HG03378 (cell line): ENCODE data around the gene POU1F1.
A peak's percentile ranks its signal among the peaks of the same experiment; 100 is the strongest.
"Not testable (repeated sequence)": the region's sequence is repeated elsewhere in the genome, so short reads cannot be mapped to it uniquely, and the experiment has no call there.

Source experiments
- ATAC-seq: cut with Tn5 transposase; IDR thresholded peaks from one replicate; pipeline ENCODE4 v1.9.1; 2021; ENCODE audit warnings: mild to moderate bottlenecking, moderate library complexity; ENCODE audit not compliant: unreplicated experiment

POU1F1 gene

DNA sequence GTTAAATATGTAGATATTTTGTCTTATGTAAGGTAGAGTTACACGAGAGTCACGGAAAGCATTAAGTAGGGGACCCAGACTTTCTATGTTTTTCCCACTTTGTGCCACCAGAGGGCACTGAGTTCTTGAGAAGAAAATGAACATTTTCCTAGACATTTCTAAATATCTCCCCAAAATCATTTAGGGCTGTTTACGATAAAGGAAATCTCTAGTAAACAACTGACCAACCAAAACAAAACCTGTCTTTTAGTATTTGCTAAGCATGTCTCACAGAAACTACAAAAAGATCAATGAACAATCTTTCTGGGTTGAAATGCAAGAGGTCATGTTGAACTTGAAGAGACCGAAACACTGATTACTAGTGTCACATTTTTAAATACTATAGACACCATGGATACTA, 16.1 kb downstream of the POU1F1 start:
- ATAC-seq = peak; percentile 83

DNA sequence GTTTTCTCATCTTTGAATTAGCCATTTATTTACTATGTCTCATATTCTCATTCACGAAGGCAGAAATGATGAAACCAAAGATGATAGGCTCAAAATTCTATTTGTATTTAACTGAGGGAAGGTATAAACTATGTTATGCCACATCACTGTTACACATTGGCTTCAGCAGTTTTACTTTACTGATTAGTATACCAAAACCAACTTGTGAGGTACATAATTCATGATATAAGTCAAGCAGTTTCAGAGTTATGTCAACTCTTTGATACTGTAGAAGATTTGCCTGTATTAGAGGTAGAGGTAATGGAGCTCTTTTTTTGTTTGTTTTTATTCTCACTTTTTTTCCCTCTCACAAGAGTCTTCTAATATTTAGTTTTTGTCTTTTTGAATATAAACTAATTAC, 26.4 kb downstream of the POU1F1 start:
- ATAC-seq = no peak

DNA sequence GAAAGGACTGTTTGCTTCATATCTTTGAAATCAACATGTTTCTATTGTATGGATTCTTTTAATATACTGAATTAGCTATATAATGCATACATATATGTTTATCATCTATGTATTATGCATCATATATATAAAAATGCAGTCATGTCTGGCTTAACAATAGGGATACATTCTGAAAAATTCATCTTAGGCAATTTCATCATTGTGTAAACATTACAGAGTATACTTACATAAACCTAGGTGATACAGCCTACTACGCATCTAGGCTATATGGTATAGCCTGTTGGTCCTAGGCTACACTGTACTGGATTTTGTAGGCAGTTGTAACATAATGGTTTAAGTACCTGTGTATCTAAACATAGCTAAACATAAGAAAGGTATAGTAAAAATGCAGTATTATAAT, 27.6 kb downstream of the POU1F1 start:
- no peak for ATAC-seq

DNA sequence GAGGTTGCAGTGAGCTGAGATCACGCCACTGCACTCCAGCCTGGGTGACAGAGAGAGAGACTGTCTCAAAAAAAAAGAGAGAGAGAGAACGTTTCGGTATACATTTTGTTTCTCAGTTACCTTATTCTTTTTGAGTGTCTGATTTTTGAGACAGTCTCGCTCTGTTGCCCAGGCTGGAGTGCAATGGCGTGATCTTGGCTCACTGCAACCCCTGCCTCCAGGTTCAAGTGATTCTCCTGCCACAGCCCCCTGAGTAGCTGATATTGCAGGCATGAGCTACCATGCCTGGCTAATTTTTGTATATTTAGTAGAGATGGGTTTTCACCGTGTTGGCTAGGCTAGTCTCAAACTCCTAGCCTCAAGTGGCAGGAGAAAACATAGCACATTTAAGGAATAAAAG, 28.2 kb downstream of the POU1F1 start:
- ATAC-seq = not testable (repeated sequence)

DNA sequence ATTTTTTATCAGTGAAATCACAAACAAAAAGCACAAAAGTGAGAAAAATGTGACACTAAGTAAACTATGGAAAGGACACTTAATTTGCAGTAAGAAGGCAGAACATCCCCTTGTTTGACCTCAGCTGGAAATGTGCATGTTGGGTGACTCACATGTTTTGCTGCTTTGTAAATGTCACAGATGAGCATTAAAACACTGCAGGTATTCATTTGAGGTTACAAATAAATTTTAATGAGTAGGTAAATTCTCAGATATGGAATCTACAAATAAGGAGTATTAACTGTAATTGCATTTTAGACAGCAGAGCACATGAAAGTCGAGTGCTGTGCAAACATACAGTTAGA, 29.0 kb downstream of the POU1F1 start:
- no peak for ATAC-seq

DNA sequence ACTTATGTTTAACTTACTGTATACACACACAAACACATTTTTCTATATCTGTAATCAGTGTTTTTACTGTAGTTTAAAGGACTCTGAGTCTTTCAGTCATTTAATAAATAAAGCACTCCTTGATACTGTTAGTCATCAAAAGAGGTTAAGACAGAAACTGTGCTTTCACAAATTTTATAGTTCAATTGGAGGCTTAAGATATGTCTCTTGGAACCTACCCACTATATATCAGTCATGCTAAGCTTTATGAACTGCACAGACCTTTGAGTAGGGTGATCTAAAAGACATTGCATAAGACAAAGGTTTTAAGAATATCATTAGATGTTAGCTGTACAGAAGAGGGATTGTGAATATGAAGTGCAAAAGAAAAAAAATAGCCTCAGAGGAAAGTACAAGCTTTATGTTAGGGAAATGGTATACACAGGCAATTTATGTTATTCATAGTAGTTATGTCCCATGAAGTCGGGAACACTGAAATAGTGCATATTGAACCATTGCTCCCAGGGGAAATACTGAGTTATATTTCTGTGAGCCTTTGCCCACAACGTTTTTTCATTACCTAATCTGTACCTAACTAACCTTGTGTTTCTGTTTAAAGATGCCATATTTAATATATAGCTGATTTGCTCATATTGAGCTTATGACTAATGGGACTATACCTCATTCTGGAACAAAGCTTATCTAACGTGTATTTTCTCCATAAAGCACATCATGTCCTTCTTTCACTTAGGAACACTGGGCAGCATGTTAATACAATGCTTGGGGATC, 29.5 kb downstream of the POU1F1 start:
- ATAC-seq = no peak

DNA sequence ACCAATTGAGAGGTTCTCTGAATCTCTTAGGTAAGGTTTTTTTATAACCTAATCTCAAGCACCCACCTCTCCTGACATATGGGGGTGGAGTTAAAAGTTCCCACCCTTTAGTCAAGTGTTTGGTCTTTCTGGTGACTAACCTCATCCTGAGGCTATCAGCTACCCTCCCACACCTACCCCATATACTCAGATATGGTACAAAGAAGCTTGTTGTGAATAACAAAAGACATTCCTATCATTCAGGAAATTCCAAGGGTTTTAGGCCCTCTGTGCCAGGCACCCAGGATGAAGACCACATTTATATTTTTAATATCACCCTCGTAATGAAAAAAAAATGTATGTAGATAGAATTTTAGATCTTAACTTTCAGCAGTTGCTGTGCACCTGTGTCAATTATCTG, 40.3 kb downstream of the POU1F1 start:
- ATAC-seq = no peak

DNA sequence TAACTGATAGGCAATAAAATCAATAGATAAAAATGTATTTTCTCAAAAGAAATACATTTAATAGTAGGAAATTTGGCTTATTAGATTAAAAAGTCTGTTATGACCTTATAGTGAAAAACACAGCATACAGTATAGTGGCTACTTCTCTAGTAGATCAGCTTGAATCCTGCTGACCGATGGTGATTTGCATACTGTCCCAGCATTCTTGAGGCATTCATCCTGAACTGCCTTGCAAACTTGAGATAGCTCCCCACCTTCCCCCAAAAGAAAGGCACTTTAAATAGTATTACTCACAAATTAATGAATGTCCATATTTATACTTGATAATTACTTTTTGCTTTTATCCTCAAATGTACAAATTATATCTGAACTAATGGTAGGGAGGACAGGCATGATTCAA, 42.6 kb downstream of the POU1F1 start:
- ATAC-seq = no peak

DNA sequence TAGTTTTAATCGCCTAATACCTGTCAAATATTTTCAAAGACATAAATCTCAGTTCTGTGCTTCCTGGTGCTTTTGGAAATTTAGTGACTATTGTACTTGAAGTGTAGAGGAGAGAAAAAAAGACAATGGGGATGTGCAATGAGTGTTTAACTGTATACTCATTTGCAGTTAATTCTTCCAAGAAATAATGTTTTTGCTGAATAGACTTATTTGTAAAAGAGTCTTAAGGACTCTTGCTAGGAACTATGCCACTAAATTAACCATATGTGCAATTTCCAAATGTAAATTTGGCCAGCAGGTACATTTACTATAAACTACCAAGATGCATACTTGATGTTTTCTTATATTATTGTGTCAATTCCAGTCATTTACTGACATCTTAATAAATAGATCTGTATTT, 47.3 kb downstream of the POU1F1 start:
- ATAC-seq = no peak

DNA sequence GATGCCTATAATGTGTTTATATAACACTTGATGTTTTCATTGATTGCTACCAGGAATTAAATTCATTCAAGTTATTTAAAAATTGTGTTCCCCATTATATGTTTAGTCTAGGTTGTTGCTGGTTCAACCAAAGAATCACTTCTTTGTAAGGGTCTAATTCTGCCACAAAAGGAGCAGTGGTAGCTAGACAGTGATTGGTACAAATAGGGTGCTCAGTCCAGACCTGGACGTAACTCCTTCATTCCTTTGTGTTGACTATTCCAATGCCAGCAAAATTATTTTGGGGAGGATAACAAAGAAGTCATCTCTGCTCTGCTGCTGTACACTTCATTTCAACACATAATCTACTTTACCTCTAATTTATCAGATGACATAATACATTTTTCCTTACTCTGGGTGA, 48.1 kb downstream of the POU1F1 start:
- ATAC-seq = no peak

DNA sequence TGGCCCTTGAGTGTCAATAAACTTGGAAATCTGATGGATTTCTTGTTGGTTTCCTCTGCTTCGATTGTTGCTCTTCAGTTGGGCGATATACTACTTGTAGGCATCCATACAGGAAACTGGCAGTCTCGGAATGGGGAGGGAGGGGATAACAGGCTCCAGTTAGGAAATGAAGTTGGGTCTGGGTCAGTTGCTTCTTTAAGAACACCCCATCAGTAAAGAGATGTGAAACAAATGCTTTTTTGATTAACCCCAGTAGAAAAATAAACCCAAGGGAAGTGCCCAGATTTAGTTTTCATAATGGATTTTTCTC, 48.6 kb downstream of the POU1F1 start:
- peak; percentile 1 for ATAC-seq

DNA sequence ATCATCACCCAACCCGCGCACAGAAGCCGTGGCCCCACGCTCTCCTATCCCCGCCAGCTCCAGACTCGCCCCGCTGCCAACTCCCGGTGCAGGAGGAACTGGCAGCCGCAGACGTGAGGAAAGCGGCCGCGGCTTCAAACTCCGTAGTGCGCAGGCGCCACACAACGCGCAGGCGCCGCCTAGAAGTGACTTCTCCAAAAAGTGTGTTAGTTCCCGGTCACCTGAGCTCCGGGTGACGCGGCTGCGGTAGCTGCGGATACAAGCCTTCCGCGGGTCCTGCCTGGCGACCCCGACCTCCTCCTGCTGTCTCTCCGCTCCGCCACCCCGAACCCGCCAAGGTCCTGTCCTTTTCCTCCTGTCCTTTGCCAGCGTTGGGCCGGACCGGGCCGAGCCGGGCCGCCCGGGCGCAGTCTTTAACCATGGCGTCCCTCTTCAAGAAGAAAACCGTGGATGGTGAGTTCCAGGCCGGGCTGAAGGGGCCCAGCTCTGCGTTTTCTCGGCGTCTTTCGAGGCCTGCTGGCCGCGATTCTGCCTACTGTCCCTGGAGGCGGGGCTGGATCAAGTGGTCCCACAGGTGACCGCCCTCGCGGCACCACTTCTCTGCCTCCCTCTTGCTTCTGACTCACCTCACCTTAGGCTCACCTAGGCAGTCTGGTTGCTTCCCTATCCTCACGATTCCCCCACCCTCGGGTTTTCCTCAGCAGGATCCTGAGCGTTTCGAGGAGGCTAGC, 49.1 kb downstream of the POU1F1 start, which contains the start of gene CHMP2B:
TSS of gene CHMP2B (plus strand) at position 206 of the 731 bp plus-strand sequence. CDS start at position 420, 214 bp downstream.
- ATAC-seq = peak; percentile 95

DNA sequence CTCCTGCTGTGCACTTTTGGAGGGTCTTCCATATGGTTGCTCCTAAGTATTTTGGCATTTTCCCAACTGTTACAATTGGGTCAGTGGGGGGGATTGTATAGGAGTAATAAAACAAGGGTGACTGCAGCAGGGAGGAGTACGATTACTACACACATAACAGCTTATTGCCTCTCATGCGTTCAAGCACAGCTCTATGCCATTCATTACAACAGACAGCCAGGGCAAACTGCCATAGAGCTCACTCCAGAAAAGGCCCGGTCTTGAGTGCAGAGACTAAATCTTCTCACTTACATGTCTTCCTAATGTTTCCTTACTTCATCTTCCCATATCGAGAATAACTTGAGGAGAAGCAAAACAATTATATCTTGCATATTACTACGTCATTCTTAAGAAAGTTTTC, 50.7 kb downstream of the POU1F1 start:
- ATAC-seq = no peak

DNA sequence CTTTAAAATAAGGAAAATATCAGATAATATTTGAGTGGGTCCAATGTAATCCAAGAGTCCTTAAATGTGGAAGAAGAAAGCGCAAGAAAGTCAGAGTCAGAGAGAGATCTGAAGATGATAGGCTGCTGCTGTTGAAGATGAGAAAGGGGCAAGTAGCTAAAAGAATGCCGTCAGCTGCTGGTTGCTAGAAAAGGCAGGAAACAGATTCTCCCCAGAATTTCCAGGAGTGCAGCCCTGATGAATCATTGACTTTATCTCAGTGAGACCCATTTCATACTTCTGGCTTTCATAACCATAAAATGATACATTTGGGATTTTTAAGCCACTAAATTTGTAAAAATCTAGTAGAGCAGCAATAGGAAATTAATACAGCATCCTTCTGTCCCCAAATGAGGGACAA, 56.8 kb downstream of the POU1F1 start:
- no peak for ATAC-seq

DNA sequence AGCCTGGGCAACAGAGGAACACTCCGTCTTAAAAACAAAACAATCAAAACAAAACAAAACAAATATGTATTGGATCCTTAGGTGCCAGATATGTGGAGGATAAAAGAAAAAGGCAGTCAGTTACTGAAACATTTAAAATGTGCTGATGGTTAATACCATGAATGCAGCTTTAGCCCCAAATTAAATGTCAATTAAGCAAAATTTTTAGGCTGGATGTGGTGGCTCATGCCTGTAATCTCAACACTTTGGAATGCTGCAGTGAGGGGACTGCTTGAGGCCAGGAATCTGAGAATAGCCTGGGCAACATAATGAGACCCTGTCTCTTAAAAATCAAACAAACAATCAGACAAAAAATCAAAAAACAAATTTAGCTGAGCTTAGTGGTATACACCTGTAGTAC, 57.8 kb downstream of the POU1F1 start:
- ATAC-seq = no peak
